H1 (cell line): ENCODE data around the gene ZNF606. TPM values are rescaled to one million over a fixed set of nuclear protein-coding genes. Genes with fewer than 3 reads are reported as not detected.

Experiments used
- CEBPB ChIP-seq: IDR thresholded peaks from 2 replicates; pipeline ENCODE4 v1.6.1; 2012; ENCODE audit warnings: low read depth, low read length
- CHD7 ChIP-seq: fragments of 300-600 bp; sonication (generic); IDR thresholded peaks from 2 replicates; pipeline ENCODE4 v1.7.1; 2012; ENCODE audit warnings: low read length, moderate library complexity, mild to moderate bottlenecking, inconsistent platforms; ENCODE audit not compliant: insufficient replicate concordance
- CTCF ChIP-seq, 3 experiments: IDR thresholded peaks; 1 replicate in 2 of 3; 2 replicates in 1 of 3; pipeline versions ENCODE4 v1.5.1 to v1.6.1; 2011; ENCODE audit warnings: low read length in 3 of 3, mild to moderate bottlenecking in 3 of 3, inconsistent platforms in 2 of 3, low read depth in 1 of 3, moderate library complexity in 1 of 3; ENCODE audit not compliant: insufficient read depth in 1 of 3; ENCODE audit errors: control extremely low read depth in 1 of 3
- E2F6 ChIP-seq: IDR thresholded peaks from 2 replicates; pipeline ENCODE4 v1.6.1; 2012; ENCODE audit warnings: inconsistent platforms
- KDM5A ChIP-seq: fragments of 200-600 bp; IDR thresholded peaks from 2 replicates; pipeline ENCODE4 v1.7.1; 2012; ENCODE audit warnings: mild to moderate bottlenecking, low read length, inconsistent platforms, mixed read lengths
- polyA plus RNA-seq, 7 experiments: library from polyadenylated mRNA; depleted of rRNA in 3 of 7; stranded (reverse) in 5 of 7; unstranded in 2 of 7; fragments of >200 nt in 5 of 7; fragments of 200-250 nt in 2 of 7; gene quantifications; 1 replicate in 5 of 7; 2 replicates in 1 of 7; 4 replicates in 1 of 7; pipeline versions ENCODE4 v1.2.1 to v1.2.3, GENCODE V29; 2011 to 2013; ENCODE audit warnings: missing spikeins in 2 of 7, mixed read lengths in 2 of 7
- total RNA-seq: library from RNA; stranded (reverse); fragmentation: NEBNext Ultra II Directional; extraction: Animal tissue kit (Norgen Biotek cat#: 25700); gene quantifications from 2 replicates; pipeline ENCODE4 v1.2.1, GENCODE V29; 2021

The ZNF606 gene
- total and polyA plus RNA-seq, 2 of the 8 experiments (the other 6 are each of a cell fraction or from before 2014, with no cell fraction given): 5.2 to 19.3 TPM

GRCh38 chr19:58024661-58025060 is 22.0 kb upstream of the ZNF606 start (continued):
- no peak for TF ChIP-seq CEBPB
- TF ChIP-seq CHD7: no peak
- TF ChIP-seq CTCF (IDR thresholded peaks at IDR 0.05; ENCODE audit: control extremely low read depth in 1 of 3, insufficient read depth in 1 of 3, low read depth in 1 of 3, low read length in 3 of 3): no peak
- TF ChIP-seq E2F6: no peak
- TF ChIP-seq KDM5A: no peak
